Left forelimb (tissue), 1 donor: ENCODE data around the gene MAPK6.

ENCODE experiments used
- DNase-seq: peaks from one replicate; pipeline ENCODE4 v3.0.0-alpha.2; 2018; ENCODE audit warnings: low spot score

MAPK6 gene

DNA sequence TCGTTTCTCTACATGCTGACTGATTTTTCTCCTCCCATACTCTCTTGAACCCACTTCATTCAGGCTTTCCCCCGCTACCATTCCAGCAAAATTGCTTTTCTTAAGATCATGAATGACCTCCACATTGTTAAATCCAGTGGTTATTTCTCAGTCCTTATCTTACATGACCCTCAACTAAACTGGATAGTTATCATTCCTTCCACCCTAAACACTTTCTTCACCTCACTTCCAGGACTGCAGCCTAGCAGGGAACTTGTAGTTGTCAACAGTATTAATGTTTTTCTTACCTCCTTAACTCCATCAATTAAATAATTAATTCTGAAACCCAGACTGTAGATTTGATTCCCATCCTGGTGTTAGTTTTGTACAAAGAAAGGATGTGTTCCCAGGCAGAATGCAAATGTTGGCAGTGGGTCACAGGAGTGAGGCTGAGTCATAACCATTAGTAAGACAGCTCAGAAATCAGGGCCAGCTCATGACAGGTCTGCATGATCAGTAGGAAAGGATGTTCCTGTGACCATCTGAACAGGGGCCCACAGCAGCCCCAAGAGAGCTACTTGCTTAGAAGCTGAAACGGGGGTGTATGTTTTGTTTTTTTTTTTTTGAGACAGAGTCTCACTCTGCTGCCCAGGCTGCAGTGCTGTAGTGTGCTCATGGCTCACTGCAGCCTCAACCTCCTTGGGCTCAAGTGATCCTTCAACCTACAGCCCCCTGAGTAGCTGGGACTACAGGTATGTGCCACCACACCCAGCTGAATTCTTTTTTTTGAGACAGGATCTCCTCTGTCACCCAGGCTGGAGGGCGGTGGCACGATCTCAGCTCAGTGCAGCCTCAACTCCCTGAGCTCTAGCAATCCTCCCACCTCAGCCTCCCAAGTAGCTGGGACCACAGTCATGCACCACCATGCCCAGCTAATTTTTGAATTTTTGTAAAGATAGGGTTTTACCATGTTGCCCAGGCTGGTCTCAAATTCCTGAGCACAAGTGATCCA is 84.5 kb downstream of the MAPK6 start:
- DNase-seq, result no peak

GRCh38 chr15:52104532-52105004 is 85.5 kb downstream of the MAPK6 start:
- DNase-seq, result no peak

- DNase-seq, result no peak
These were observed 86.8 kb downstream of the MAPK6 start for GRCh38 chr15:52105846-52106245.

- DNase-seq, result no peak
These were observed 87.6 kb downstream of the MAPK6 start for GRCh38 chr15:52106641-52107040.

DNA sequence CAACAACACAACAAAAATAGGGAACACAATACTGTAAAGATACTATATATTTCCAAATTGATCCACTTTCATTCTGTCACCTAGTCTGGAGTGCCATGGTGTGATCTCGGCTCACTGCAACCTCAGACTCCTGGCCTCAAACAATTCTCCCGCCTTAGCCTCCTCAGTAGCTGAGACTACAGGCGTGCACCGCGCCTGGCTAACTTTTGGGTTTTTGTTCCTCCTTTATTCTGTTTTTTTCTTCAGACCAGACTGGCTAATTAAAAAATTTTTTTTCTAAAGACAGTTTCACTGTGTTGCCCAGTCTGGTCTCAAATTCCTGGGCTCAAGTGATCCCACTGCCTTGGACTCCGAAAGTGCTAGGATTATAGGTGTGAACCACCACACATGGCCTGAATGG is 88.2 kb downstream of the MAPK6 start:
- DNase-seq, result no peak

DNA sequence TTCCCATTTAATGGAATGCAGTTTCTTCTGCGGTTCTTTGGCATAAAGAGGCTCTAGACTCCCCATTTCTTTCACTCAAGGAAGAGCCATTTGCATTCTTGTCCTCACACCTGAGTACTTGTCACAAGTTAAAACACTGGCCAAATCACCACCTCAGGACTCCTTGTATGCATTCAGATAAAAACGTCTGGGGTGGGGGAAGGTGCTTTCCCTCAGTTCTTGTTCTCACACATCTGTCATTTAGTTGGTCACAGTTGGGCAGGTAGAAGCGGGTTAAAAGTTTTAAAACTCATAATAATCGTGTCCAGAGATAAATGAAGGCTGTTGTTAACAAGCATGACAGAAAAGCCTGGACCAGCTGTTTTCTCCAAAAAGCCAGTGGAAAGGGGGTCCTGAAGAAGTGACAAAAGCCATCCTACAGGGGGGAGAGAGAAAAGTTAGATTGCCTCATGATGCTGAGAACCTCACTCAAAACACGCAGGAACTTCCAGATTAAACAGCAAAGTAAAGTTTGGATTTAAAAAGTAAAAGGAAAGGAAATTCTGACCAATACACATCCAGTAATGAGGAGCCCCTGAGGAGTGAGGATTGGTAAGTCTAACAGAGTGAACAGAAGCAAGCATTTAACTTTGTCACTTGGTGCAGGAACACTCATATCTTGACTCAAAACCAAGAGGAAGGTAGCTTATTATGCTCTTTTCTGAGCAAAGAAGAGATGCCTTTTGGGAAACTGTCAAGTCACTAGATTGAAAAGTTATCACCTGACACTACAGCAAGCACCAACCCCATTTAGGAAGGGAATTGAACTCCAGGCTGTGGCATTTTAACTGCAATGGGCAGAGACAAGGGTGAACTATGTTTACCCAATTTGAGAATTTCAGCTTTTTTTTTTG is 90.8 kb downstream of the MAPK6 start:
- no peak for DNase-seq

DNA sequence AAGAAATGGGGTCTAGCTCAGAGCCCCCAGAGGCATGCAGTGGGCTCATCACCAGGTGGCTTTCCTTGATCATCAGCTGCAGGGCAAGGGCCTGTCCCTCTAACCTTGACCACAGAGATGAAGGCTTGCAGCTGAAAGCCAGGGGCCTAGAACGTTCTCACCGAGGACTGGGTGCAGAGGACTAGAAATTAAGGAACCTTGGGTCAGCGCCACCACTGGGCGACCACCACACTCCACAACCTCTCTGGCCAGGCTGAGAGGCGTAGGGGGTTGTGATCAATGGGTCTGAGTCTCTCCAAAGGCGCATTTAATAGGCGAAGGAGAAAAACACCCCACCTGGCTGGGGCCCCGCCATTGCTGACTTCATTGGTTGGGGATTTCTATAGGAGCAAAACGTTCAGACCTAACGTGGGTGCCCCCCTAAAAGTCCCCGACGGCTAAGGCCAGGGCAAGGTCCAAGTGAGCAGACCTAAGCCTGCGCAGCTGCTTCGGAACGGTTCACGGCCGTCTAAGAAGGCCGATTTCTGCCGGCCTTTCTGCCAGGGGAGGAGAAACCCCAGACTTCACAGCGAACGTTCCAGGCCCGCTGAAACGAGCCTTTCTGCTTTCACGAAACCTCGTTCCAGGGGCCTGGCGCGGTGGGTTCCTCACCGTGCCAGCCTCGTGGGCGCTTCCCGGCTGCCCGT is 92.6 kb downstream of the MAPK6 start:
- no peak for DNase-seq

GRCh38 chr15:52112203-52112750 is 93.3 kb downstream of the MAPK6 start:
- DNase-seq, result no peak

- DNase-seq, result no peak
These were observed 94.2 kb downstream of the MAPK6 start for GRCh38 chr15:52113235-52113634.

- no peak for DNase-seq
These were observed 94.7 kb downstream of the MAPK6 start for GRCh38 chr15:52113708-52114107.

GRCh38 chr15:52114261-52115055 is 95.4 kb downstream of the MAPK6 start:
- DNase-seq, result no peak

DNA sequence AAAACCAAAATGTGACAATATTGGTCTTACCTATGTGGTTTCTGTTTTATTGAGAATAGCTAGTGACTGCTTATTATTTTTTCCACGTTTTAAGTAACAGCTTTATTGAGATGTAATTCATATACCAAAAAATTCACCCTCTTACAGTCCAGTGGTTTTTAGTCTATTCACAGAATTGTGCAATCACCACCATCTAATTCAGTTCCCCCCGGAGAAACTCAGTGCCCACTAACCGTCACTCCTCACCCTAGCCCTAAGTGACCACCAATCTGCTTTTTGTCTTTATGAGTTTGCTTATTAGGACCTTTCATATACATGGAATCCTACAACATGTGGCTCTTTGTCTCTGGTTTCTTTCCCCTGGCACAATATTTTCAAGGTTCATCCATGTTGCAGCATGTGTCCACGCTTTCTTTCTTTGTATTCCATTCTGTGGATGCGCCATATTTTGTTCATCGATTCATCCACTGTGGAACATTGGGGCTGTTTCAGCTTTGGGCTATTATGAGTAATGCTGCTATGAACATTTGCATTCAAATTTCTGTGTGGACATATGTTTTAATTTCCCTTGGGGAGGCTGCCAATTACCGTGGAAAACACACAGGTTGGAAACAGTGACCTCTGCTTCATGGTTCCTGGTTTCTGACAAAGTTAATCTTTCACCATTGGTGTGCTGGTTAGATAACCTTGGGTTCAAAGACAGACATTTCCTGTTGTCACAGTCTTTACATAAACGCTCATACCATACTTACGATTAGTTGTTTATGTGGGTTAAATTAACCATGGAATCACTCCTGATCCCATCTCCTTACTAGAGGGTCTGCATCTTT is 96.8 kb downstream of the MAPK6 start:
- no peak for DNase-seq
